ENCODE data around the gene PCDHGA9. TPM values are rescaled to one million over a fixed set of nuclear protein-coding genes. Genes with fewer than 3 reads are reported as not detected.
"Not testable (repeated sequence)": the region's sequence is repeated elsewhere in the genome, so short reads cannot be mapped to it uniquely, and the experiment has no call there.

The PCDHGA9 gene
- total RNA-seq, 1 donor from 2014 or later = 1.9 TPM

- peak within 1 kb of the TSS; percentile 46 for H3K4me3 ChIP-seq (ENCODE audit: low read depth, low read length)
- DNase-seq (ENCODE audit: low read depth) = no peak
- TF ChIP-seq CTCF (conservative IDR thresholded peaks at IDR 0.05; ENCODE audit: low read depth, low read length) = peak; percentile 52
Observed at GRCh38 chr5:141420855-141421488, 18.4 kb downstream of the PCDHGA9 start, which contains the start of gene PCDHGA11. PCDHGA11 (plus strand) TSS chr5:141421051; CDS start chr5:141421228, 177 bp downstream.

GRCh38 chr5:141421489-141421855 lies 18.9 kb downstream of the PCDHGA9 start:
- peak overlapping the region; percentile 46 for H3K4me3 ChIP-seq (ENCODE audit: low read depth, low read length)
- no peak for TF ChIP-seq CTCF (conservative IDR thresholded peaks at IDR 0.05; ENCODE audit: low read depth, low read length)
- no peak for DNase-seq (ENCODE audit: low read depth)

GRCh38 chr5:141422742-141423291 lies 20.2 kb downstream of the PCDHGA9 start:
- TF ChIP-seq CTCF (conservative IDR thresholded peaks at IDR 0.05; ENCODE audit: low read depth, low read length) = no peak
- no peak overlapping the region for H3K4me3 ChIP-seq (ENCODE audit: low read depth, low read length)
- no peak for DNase-seq (ENCODE audit: low read depth)

- no peak overlapping the region for H3K4me3 ChIP-seq (ENCODE audit: low read depth, low read length)
- no peak for DNase-seq (ENCODE audit: low read depth)
- no peak for TF ChIP-seq CTCF (conservative IDR thresholded peaks at IDR 0.05; ENCODE audit: low read depth, low read length)
Observed at GRCh38 chr5:141427783-141428426, 25.3 kb downstream of the PCDHGA9 start.

GRCh38 chr5:141430332-141431113 lies 27.9 kb downstream of the PCDHGA9 start, which contains the start of gene PCDHGA12:
PCDHGA12 (plus strand) TSS chr5:141430507; CDS start chr5:141430760, 253 bp downstream.
- no peak for DNase-seq (ENCODE audit: low read depth)

GRCh38 chr5:141431286-141431685 lies 28.7 kb downstream of the PCDHGA9 start:
- no peak for TF ChIP-seq CTCF (conservative IDR thresholded peaks at IDR 0.05; ENCODE audit: low read depth, low read length)
- no peak for DNase-seq (ENCODE audit: low read depth)
- no peak overlapping the region for H3K4me3 ChIP-seq (ENCODE audit: low read depth, low read length)

More at GRCh38 chr5:141430332-141431113, 27.9 kb downstream of the PCDHGA9 start, which contains the start of gene PCDHGA12:
- TF ChIP-seq CTCF (conservative IDR thresholded peaks at IDR 0.05; ENCODE audit: low read depth, low read length) = peak; percentile 51
- H3K4me3 ChIP-seq (ENCODE audit: low read depth, low read length) = peak within 1 kb of the TSS; percentile 27

- not testable (repeated sequence) for DNase-seq (ENCODE audit: low read depth); H3K4me3 ChIP-seq (ENCODE audit: low read depth, low read length)
Observed at GRCh38 chr5:141432308-141432707, 29.7 kb downstream of the PCDHGA9 start.

GRCh38 chr5:141432726-141433125 lies 30.1 kb downstream of the PCDHGA9 start:
- DNase-seq (ENCODE audit: low read depth); H3K4me3 ChIP-seq (ENCODE audit: low read depth, low read length): not testable (repeated sequence)
